Effector memory CD4-positive, alpha-beta T cell (primary cell): ENCODE data around the gene H19.

ENCODE experiments used
- DNase-seq, 3 donors: peaks; one replicate each; pipeline ENCODE4 v3.0.0-alpha.2; 2020
- H3K27ac ChIP-seq: 2 replicates; pipeline ENCODE4 v1.7.0; 2013; ENCODE audit warnings: mild to moderate bottlenecking, low read length, moderate library complexity; ENCODE audit not compliant: insufficient read depth, poor library complexity, severe bottlenecking
- H3K27me3 ChIP-seq: replicated peaks from 2 replicates; pipeline ENCODE4 v1.7.0; 2013; ENCODE audit warnings: mild to moderate bottlenecking, low read length; ENCODE audit not compliant: insufficient read depth, control insufficient read depth, poor library complexity, severe bottlenecking
- H3K36me3 ChIP-seq: 2 replicates; pipeline ENCODE4 v1.7.0; 2013; ENCODE audit warnings: mild to moderate bottlenecking, low read length, moderate library complexity; ENCODE audit not compliant: control insufficient read depth, insufficient read depth
- H3K4me1 ChIP-seq: 2 replicates; pipeline ENCODE4 v1.7.0; 2013; ENCODE audit warnings: low read length, mild to moderate bottlenecking; ENCODE audit not compliant: control insufficient read depth, insufficient read depth, poor library complexity, severe bottlenecking
- H3K4me3 ChIP-seq: 2 replicates; pipeline ENCODE4 v1.7.0; 2013; ENCODE audit warnings: low read length, low read depth, mild to moderate bottlenecking; ENCODE audit not compliant: insufficient read depth, poor library complexity, severe bottlenecking
- H3K9me3 ChIP-seq: 2 replicates; pipeline ENCODE4 v1.7.0; 2013; ENCODE audit warnings: mild to moderate bottlenecking, low read length, moderate library complexity; ENCODE audit not compliant: control insufficient read depth

Gene H19

DNA sequence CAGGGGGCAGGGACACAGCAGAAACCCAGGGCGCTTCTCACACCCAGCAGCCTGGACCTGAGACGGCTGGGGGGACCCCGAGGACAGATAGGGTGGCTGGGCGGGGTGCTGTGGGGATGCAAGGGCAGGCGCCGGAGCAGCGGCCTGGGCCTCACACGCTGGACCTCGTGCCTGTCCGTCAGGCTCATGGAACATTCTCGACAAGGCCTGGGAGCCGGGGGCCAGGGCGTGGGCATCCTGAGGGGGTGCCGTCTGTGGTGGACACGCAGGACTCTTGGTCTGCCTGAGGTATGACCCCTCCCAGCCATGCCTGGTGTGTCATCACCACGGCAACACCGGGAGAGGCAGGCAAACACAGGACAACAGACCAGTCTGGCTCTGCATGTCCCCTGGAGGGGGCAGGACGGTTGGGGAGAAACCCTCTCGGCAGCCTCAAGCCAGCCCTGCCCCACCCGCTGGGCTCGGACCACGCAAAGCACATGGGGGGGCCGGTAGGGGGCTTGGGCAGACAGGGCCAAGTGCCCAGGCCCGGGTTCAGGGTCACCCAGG is 29.1 kb downstream of the H19 start:
- DNase-seq: no peak
- no peaks in the 10 kb centered on the region for H3K4me1 ChIP-seq
- H3K27me3 ChIP-seq: no peaks in the 10 kb centered on the region
- H3K9me3 ChIP-seq: no peaks in the 10 kb centered on the region
- no peaks in the 10 kb centered on the region for H3K36me3 ChIP-seq
- no peak overlapping the region for H3K27ac ChIP-seq
- H3K4me3 ChIP-seq: no peak overlapping the region

DNA sequence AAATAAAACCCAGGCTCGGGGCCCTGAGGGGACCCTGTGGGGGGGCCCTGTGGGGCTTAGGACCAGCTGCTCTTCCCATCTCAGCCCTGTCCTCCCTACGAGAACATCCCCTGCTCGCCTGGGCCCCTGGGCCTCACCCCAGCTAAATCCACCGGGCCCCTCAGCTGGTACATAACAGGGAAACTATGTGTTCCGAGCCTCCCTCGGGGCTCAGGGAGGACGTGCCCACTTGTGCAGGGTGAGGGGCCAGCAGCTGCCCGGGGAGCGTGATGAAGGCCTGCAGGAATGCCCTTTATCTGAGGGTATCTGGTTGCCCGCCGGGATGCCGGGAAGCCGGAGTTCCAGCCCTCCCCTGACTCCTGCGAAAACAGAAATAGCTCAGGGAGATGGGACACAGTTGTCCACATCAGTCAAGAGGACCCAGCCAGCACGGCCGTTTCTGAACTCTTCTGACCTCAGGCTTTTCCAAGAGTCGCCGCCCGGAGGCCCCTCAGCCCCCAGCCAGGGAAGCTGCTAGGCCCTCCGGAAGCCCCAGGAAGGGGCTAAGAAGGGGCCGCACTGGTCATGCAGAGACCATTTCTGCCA is 29.9 kb downstream of the H19 start:
- no peak for DNase-seq
- no peaks in the 10 kb centered on the region for H3K27me3 ChIP-seq
- no peak overlapping the region for H3K4me3 ChIP-seq
- no peaks in the 10 kb centered on the region for H3K36me3 ChIP-seq
- no peaks in the 10 kb centered on the region for H3K9me3 ChIP-seq
- no peak overlapping the region for H3K27ac ChIP-seq
- no peaks in the 10 kb centered on the region for H3K4me1 ChIP-seq

DNA sequence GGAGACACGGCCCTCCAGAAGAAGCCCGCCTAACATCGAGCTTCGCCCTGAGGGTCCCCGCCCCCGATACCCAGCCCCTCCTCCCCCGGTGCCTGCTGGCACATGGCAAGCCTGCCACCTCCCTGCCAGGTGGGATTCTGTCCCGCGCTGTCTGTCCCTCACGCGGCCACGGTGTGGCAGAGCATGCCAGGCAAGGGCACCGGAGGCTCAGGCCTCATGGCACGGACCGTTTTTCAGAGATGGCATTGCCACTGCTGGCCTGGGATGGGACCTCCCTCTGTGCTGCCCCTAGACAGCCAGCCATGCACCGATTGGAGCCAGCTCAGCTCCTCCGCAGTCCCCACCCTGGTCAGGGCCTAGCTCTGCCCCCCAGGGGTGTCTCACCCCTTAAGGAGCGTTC is 31.1 kb downstream of the H19 start:
- Histone ChIP-seq H3K36me3 (no peaks in the 10 kb centered on the region), H3K4me1 (no peaks in the 10 kb centered on the region), H3K27ac (no peak overlapping the region), H3K9me3 (no peaks in the 10 kb centered on the region), H3K4me3 (no peak overlapping the region), H3K27me3 (no peaks in the 10 kb centered on the region)
- no peak for DNase-seq

DNA sequence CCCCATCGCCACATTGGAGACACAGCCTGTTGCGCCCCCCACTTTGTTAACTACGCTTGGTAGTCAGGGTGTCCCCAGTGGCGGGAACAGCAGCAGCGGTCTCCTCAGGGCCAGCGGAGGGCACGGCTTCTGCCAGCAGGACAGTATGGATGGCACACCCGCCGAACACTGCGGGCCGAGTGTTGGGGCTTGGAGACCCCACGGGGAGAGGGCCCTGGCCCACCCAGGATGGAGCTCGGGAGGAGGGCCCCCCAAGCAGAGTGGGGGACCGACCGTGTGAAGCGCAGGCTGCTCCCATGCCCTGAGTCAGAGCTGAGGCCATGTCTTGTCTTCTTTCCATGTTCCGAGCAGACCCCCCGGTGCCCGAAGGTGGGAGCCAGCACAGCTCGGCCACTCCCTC is 32.7 kb downstream of the H19 start:
- H3K27me3 ChIP-seq: no peaks in the 10 kb centered on the region
- H3K27ac ChIP-seq: no peak overlapping the region
- no peak overlapping the region for H3K4me3 ChIP-seq
- DNase-seq: no peak
- no peaks in the 10 kb centered on the region for H3K4me1 ChIP-seq
- H3K9me3 ChIP-seq: no peaks in the 10 kb centered on the region
- H3K36me3 ChIP-seq: no peaks in the 10 kb centered on the region

DNA sequence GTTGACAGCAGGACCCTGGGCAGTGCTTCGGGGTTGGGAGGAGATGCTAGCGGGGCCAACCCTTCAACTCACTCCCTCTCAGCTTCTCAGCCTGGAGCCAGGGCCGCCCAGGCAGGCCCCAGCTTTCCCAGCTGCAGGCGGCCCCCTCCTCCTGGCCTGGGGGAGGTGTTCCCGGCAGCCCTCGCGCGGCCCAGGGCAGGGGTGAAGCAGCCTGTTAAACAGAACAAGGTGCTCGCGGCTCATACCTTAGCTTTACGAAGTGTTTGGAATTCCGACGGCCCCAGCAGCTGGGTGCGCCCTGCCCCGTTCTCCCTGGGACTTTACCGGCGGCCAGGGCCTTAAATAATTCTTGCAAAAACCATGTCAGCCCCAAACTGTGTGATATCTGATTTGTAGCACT is 33.3 kb downstream of the H19 start:
- Histone ChIP-seq H3K27ac (no peak overlapping the region), H3K9me3 (no peaks in the 10 kb centered on the region), H3K4me3 (no peak overlapping the region), H3K36me3 (no peaks in the 10 kb centered on the region), H3K27me3 (no peaks in the 10 kb centered on the region), H3K4me1 (no peaks in the 10 kb centered on the region)
- no peak for DNase-seq

DNA sequence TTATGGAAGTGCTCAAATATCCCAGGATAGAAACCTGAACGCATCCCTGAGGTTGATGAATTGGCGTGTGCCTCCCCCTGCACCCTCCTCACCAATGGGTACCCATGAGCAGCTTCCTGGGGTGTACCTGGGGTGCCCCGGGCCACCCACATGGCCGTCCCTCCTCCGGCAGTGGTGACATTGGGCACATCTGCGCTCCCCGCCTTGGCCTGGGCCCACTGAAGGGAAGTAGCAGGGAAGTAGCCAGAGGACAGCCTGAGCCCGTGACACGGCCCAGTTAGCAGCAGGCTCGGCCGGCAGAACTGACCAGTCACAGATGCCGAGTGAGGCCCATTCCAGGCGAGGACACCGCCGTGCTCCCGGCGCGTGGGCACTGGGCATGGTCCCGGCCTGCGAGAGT is 33.8 kb downstream of the H19 start:
- Histone ChIP-seq H3K27me3 (no peaks in the 10 kb centered on the region), H3K4me3 (no peak overlapping the region), H3K36me3 (no peaks in the 10 kb centered on the region), H3K4me1 (no peaks in the 10 kb centered on the region), H3K9me3 (no peaks in the 10 kb centered on the region), H3K27ac (no peak overlapping the region)
- no peak for DNase-seq

DNA sequence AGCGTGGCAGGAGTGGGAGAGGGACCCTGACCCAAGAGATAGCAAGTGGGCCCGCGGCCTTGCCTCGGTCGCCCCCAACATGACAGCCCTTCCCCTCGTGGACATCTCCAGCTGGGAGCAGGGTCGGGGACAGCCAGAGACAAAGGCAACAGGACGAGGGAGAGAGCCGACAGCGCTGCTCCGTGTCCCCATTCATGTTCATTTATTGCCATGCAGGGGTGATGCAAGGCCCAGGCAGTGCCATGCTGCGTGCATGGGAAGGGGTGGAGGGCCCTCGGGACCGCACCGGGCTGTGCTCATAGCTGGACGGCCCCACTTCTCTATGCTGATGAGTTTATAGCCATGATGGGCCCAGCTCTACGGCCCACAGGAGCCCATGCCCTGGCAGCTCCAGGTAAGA is 37.9 kb downstream of the H19 start:
- Histone ChIP-seq H3K4me3 (no peak overlapping the region), H3K9me3 (no peaks in the 10 kb centered on the region), H3K27ac (no peak overlapping the region), H3K27me3 (no peaks in the 10 kb centered on the region), H3K36me3 (no peaks in the 10 kb centered on the region), H3K4me1 (no peaks in the 10 kb centered on the region)
- DNase-seq: no peak

DNA sequence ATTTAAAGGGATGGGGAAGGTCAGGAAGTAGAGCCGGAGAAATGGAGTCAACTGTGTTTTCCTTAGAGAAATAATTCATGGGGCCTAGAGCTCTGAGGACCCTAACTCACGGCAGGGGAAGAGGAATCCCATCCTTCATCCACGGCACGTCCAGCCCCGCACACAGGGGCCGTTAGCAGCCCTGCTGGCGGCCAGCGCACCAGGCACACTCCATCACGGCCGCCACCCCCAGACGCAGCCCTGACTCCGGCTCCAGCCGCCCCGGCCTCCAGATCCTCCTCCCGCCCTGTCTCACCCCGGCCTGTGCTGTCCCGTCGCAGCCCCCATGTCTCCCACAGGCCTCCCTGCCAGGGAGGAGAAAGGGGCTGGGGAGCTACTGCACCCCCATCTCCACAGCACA is 39.3 kb downstream of the H19 start:
- DNase-seq: no peak
- Histone ChIP-seq H3K4me1 (no peaks in the 10 kb centered on the region), H3K36me3 (no peaks in the 10 kb centered on the region), H3K4me3 (no peak overlapping the region), H3K27me3 (no peaks in the 10 kb centered on the region), H3K9me3 (no peaks in the 10 kb centered on the region), H3K27ac (no peak overlapping the region)

DNA sequence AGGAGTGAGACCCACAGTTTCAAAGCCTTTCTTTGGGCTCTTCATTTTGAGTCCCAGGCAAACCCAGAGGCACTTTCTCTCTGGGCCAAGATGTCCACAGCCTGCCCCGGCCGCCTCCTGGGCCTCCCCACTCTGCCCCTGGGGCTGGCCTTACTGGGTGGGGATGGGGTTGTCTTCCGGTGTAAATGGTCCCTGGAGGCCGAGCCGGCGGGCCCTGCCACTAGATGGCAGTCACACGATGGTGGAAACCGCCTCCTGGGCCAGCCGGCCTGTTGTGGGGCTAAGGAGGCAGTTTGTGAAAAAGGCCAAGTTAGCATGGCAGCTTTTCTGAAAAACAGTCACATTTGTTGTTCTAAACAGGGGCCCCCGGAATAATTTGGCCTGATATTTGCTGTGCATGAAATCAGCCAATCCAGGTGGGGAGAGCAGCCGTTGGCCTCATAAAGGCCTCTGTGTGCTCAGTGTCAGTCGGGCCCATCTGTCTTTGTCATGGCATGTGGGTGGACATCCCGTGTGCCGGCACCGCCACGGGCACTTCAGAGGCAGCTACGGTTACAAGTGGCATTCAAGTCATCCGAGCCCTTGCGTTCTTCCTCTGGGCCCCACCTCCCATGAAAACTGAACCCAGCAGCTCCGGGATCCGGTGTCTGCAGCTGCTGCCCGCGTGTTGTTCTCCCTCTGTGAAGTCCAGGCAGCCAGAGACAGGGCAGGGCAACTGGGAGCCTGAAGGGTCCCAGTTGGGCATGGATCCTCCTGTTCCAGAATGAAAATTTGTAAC is 44.0 kb downstream of the H19 start:
- H3K4me3 ChIP-seq: no peak overlapping the region
- no peaks in the 10 kb centered on the region for H3K36me3 ChIP-seq
- H3K4me1 ChIP-seq: no peaks in the 10 kb centered on the region
- H3K27ac ChIP-seq: no peak overlapping the region
- no peaks in the 10 kb centered on the region for H3K9me3 ChIP-seq
- no peak for DNase-seq
- H3K27me3 ChIP-seq: no peaks in the 10 kb centered on the region

DNA sequence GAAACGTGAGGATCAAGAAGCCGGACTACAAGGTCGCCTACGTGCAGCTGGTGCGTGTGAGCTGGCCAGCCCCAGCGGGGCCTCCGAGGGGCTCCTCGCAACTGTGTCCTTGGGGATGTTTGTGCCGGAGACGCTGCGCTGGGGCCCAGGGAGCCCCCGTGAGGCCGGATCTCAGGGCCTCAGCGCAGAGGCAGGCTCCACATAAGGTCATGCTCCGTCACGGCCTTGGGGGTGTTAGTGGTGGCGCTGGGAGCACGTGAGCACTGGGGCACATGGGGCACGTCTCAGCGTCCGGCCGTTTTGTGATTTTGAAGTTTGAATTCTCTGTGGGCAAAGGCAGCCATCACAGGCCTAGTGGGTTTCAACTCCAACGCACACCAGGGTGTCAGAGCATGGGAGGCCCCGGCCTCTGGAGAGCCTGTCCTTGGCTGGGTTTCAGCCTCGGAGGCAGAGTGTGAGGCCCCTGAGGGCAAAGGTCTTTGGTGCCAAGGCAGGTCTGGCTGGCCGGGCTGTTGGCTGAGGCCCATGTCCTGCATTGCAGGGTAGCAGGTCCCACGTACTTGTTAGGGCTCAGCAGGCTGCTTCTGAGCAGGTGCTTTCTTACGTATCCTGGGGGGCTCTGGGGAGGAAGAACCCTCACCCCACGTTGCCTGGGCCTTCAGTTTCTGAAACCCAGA is 44.7 kb downstream of the H19 start:
- Histone ChIP-seq H3K4me1 (no peaks in the 10 kb centered on the region), H3K27ac (no peak overlapping the region), H3K4me3 (no peak overlapping the region), H3K36me3 (no peaks in the 10 kb centered on the region), H3K9me3 (no peaks in the 10 kb centered on the region), H3K27me3 (no peaks in the 10 kb centered on the region)
- DNase-seq: no peak
